GM23338 (cell line): Measurements from ENCODE around the gene C2orf72. TPM values are rescaled to one million over a fixed set of nuclear protein-coding genes. Genes with fewer than 3 reads are reported as not detected.

ENCODE experiments used
- ATAC-seq: fragments of 200-7000 bp; cut with Tn5 transposase; 3 replicates; pipeline ENCODE4 v1.9.1; 2020
- DNase-seq: peaks from one replicate; pipeline ENCODE4 v3.0.0-alpha.2; 2015; ENCODE audit warnings: low spot score
- H2AFZ ChIP-seq: fragments of 200-600 bp; sonication (generic); 2 replicates; pipeline ENCODE4 v1.8.0; 2016; ENCODE audit warnings: antibody characterized with exemption, mild to moderate bottlenecking, moderate library complexity
- H3F3A ChIP-seq: fragments of 200-600 bp; sonication (generic); replicated peaks from 2 replicates; pipeline ENCODE4 v1.8.0; 2017; ENCODE audit warnings: antibody characterized with exemption, mixed run types, low read depth
- H3K27ac ChIP-seq: fragments of 200-600 bp; sonication (generic); 2 replicates; pipeline ENCODE4 v1.6.1; 2016; ENCODE audit warnings: low read depth
- H3K27me3 ChIP-seq: fragments of 200-600 bp; sonication (generic); 2 replicates; pipeline ENCODE4 v1.8.0; 2016; ENCODE audit warnings: mild to moderate bottlenecking, mixed run types, moderate library complexity; ENCODE audit not compliant: insufficient read depth
- H3K36me3 ChIP-seq: fragments of 200-600 bp; sonication (generic); 2 replicates; pipeline ENCODE4 v1.8.0; 2016; ENCODE audit warnings: mild to moderate bottlenecking; ENCODE audit not compliant: insufficient read depth
- H3K4me1 ChIP-seq: fragments of 200-600 bp; sonication (generic); 2 replicates; pipeline ENCODE4 v1.8.0; 2016; ENCODE audit warnings: mild to moderate bottlenecking, moderate library complexity; ENCODE audit not compliant: insufficient read depth
- H3K4me2 ChIP-seq: fragments of 200-600 bp; sonication (generic); 2 replicates; pipeline ENCODE4 v1.7.1; 2017; ENCODE audit warnings: mixed run types
- H3K4me3 ChIP-seq: fragments of 200-600 bp; sonication (generic); 2 replicates; pipeline ENCODE4 v1.6.1; 2016; ENCODE audit warnings: mixed run types
- H3K79me2 ChIP-seq: fragments of 200-600 bp; sonication (generic); replicated peaks from 2 replicates; pipeline ENCODE4 v1.8.0; 2017; ENCODE audit warnings: mild to moderate bottlenecking; ENCODE audit not compliant: insufficient read depth
- H3K9me2 ChIP-seq: fragments of 200-600 bp; sonication (generic); 2 replicates; pipeline ENCODE4 v1.8.0; 2017; ENCODE audit not compliant: insufficient read depth
- H4K20me1 ChIP-seq: fragments of 200-600 bp; sonication (generic); replicated peaks from 2 replicates; pipeline ENCODE4 v1.8.0; 2017; ENCODE audit warnings: mild to moderate bottlenecking; ENCODE audit not compliant: insufficient read depth
- H3K27ac Mint-ChIP-seq: 2 replicates; pipeline ENCODE4 v1.8.0; 2020; ENCODE audit warnings: inconsistent platforms, mild to moderate bottlenecking, moderate library complexity, mixed read lengths
- H3K27me3 Mint-ChIP-seq: 3 replicates; pipeline ENCODE4 v1.8.0; 2022; ENCODE audit warnings: low read depth, mild to moderate bottlenecking, moderate library complexity, mixed read lengths, inconsistent platforms; ENCODE audit not compliant: insufficient read depth, poor library complexity
- H3K36me3 Mint-ChIP-seq: 3 replicates; pipeline ENCODE4 v1.8.0; 2021; ENCODE audit warnings: low read depth, mild to moderate bottlenecking, inconsistent platforms, moderate library complexity, mixed read lengths
- H3K4me1 Mint-ChIP-seq: 3 replicates; pipeline ENCODE4 v1.8.0; 2020; ENCODE audit warnings: mild to moderate bottlenecking, inconsistent platforms, mixed read lengths
- H3K4me3 Mint-ChIP-seq: 3 replicates; pipeline ENCODE4 v1.8.0; 2021; ENCODE audit warnings: moderate library complexity, mild to moderate bottlenecking, inconsistent platforms, mixed read lengths
- H3K9me3 Mint-ChIP-seq: 3 replicates; pipeline ENCODE4 v1.8.0; 2020; ENCODE audit warnings: moderate library complexity, mild to moderate bottlenecking, inconsistent platforms, mixed read lengths
- CREB1 ChIP-seq: fragments of 250-450 bp; sonication (Bioruptor Pico); IDR thresholded peaks from 2 replicates; pipeline ENCODE4 v1.5.0; 2020; ENCODE audit warnings: low read depth, mild to moderate bottlenecking, moderate library complexity
- CTCF ChIP-seq, 2 experiments: fragments of 200-600 bp in 1 of 2; sonication (generic) in 1 of 2; conservative IDR thresholded peaks; 2 replicates each; pipeline versions ENCODE4 v1.5.1 to v1.6.1; 2016 to 2017; ENCODE audit warnings: antibody characterized with exemption in 2 of 2, low read depth in 2 of 2, mild to moderate bottlenecking in 2 of 2, moderate library complexity in 1 of 2
- EZH2phosphoT487 ChIP-seq: fragments of 200-600 bp; sonication (generic); IDR thresholded peaks from one replicate; pipeline ENCODE4 v1.8.1; 2018; ENCODE audit warnings: antibody characterized with exemption; ENCODE audit not compliant: unreplicated experiment
- JUNB ChIP-seq: IDR thresholded peaks from one replicate; pipeline ENCODE4 v1.6.1; 2016; ENCODE audit warnings: antibody characterized with exemption; ENCODE audit not compliant: unreplicated experiment
- NANOG ChIP-seq: IDR thresholded peaks from 2 replicates; pipeline ENCODE4 v1.6.1; 2016; ENCODE audit warnings: antibody characterized with exemption, borderline replicate concordance
- POLR2AphosphoS5 ChIP-seq: IDR thresholded peaks from 2 replicates; pipeline ENCODE4 v1.6.1; 2016; ENCODE audit warnings: antibody characterized with exemption, low read depth
- REST ChIP-seq: IDR thresholded peaks from one replicate; pipeline ENCODE4 v1.6.1; 2018; ENCODE audit warnings: antibody characterized with exemption; ENCODE audit not compliant: unreplicated experiment
- STAT1 ChIP-seq: IDR thresholded peaks from one replicate; pipeline ENCODE4 v1.6.1; 2016; ENCODE audit warnings: antibody characterized with exemption; ENCODE audit not compliant: unreplicated experiment
- ZNF114 ChIP-seq: fragments of 250-450 bp; sonication (Bioruptor Pico); IDR thresholded peaks from 2 replicates; pipeline ENCODE4 v1.5.0; 2020; ENCODE audit warnings: mild to moderate bottlenecking, moderate library complexity
- polyA plus RNA-seq: library from polyadenylated mRNA; unstranded; fragments of >200 nt; fragmentation: Nextera tagmentation; extraction: Ambion mirVana; gene quantifications from 2 replicates; pipeline ENCODE4 v1.2.1, GENCODE V29; 2016
- total RNA-seq: library from RNA; depleted of rRNA; stranded (reverse); fragments of >200 nt; shearing (Covaris generic); gene quantifications from 2 replicates; pipeline ENCODE4 v1.2.3, GENCODE V29; 2014

Gene C2orf72
- total and polyA plus RNA-seq, 2 experiments from 2014 or later, result 0.37 to 1.4 TPM

GRCh38 chr2:231088754-231089153 lies 51.4 kb downstream of the C2orf72 start:
- TF ChIP-seq CTCF (conservative IDR thresholded peaks at IDR 0.05; ENCODE audit: low read depth in 2 of 2) (no peak), JUNB (no peak), CREB1 (CRISPR knock-in tag) (no peak), NANOG (no peak), REST (no peak), ZNF114 (CRISPR knock-in tag) (no peak), POLR2AphosphoS5 (no peak), EZH2phosphoT487 (no peak)
- Histone ChIP-seq H3K36me3 (peaks cover 42% of the 10 kb centered on the region), H2AFZ (no peak overlapping the region), H3K4me3 (no peak overlapping the region), H3K79me2 (peaks cover 7% of the 10 kb centered on the region; the same call in 1 of the 2 replicates), H4K20me1 (peaks cover 15% of the 10 kb centered on the region), H3K9me2 (no peaks in the 10 kb centered on the region), H3F3A (no peaks in the 10 kb centered on the region), H3K27ac (no peak overlapping the region), H3K27me3 (no peaks in the 10 kb centered on the region), H3K4me2 (no peak overlapping the region), H3K4me1 (no peaks in the 10 kb centered on the region)
- H3K9me3 Mint-ChIP-seq, result no peaks in the 10 kb centered on the region; the same call in 2 of the 3 replicates
- H3K4me3 Mint-ChIP-seq, result no peak overlapping the region
- DNase-seq, result no peak
- H3K27ac Mint-ChIP-seq, result no peak overlapping the region
- H3K27me3 Mint-ChIP-seq, result no peaks in the 10 kb centered on the region
- peaks cover 81% of the 10 kb centered on the region for H3K36me3 Mint-ChIP-seq
- H3K4me1 Mint-ChIP-seq, result no peaks in the 10 kb centered on the region
- ATAC-seq, result no peak

- TF ChIP-seq STAT1, result no peak
- TF ChIP-seq ZNF114 (CRISPR knock-in tag), result no peak
- TF ChIP-seq REST, result no peak
- TF ChIP-seq CTCF (conservative IDR thresholded peaks at IDR 0.05; ENCODE audit: low read depth in 2 of 2), result no peak
- no peak for TF ChIP-seq EZH2phosphoT487
- TF ChIP-seq POLR2AphosphoS5, result no peak
- TF ChIP-seq JUNB, result no peak
- H3K36me3 Mint-ChIP-seq, result peaks cover 87% of the 10 kb centered on the region
- ATAC-seq, result no peak
- H3K27me3 Mint-ChIP-seq, result no peaks in the 10 kb centered on the region
- H3K9me3 Mint-ChIP-seq, result peaks cover 20% of the 10 kb centered on the region
- peaks cover 14% of the 10 kb centered on the region for H3K36me3 ChIP-seq
- H3K4me3 Mint-ChIP-seq, result no peak overlapping the region
- H3K4me1 ChIP-seq, result peaks cover 5% of the 10 kb centered on the region
- H3K27me3 ChIP-seq, result no peaks in the 10 kb centered on the region
- H2AFZ ChIP-seq, result no peak overlapping the region
- no peak for DNase-seq
- H3K27ac ChIP-seq, result no peak overlapping the region
- no peak overlapping the region for H3K4me3 ChIP-seq
- H3K27ac Mint-ChIP-seq, result no peak overlapping the region
- H3F3A ChIP-seq, result no peaks in the 10 kb centered on the region
- H3K9me2 ChIP-seq, result no peaks in the 10 kb centered on the region
- H3K79me2 ChIP-seq, result peaks cover 20% of the 10 kb centered on the region; the same call in 1 of the 2 replicates
- no peak overlapping the region for H3K4me2 ChIP-seq
- H3K4me1 Mint-ChIP-seq, result peaks cover 6% of the 10 kb centered on the region; the same call in 2 of the 3 replicates
- peaks cover 8% of the 10 kb centered on the region for H4K20me1 ChIP-seq
Observed at GRCh38 chr2:231093933-231094332, 56.6 kb downstream of the C2orf72 start.
